Fibroblast of the aortic adventitia (primary cell): ENCODE results near the gene SPG11. TPM values are rescaled to one million over a fixed set of nuclear protein-coding genes. Genes with fewer than 3 reads are reported as not detected.

Experiments
- DNase-seq: peaks from one replicate; pipeline ENCODE4 v3.0.0-alpha.2; 2010; ENCODE audit warnings: low read depth
- H3K4me3 ChIP-seq: 2 replicates; pipeline ENCODE4 v1.5.1; 2011; ENCODE audit warnings: low read depth, mild to moderate bottlenecking, control low read depth, low read length, moderate library complexity
- total RNA-seq: library from RNA; depleted of rRNA; stranded (reverse); fragments of >200 nt; gene quantifications from 2 replicates; pipeline ENCODE4 v1.2.3, GENCODE V29; 2012; ENCODE audit warnings: low replicate concordance
- TF ChIP-seq, protein P1 (sequence below): IDR thresholded peaks from 2 replicates; pipeline ENCODE4 v1.5.1; 2011; ENCODE audit warnings: mild to moderate bottlenecking, low read length, control low read depth, inconsistent platforms; ENCODE audit not compliant: insufficient read depth

Gene SPG11
- total RNA-seq: 67.5 and 84.8 TPM in 2 replicates

DNA sequence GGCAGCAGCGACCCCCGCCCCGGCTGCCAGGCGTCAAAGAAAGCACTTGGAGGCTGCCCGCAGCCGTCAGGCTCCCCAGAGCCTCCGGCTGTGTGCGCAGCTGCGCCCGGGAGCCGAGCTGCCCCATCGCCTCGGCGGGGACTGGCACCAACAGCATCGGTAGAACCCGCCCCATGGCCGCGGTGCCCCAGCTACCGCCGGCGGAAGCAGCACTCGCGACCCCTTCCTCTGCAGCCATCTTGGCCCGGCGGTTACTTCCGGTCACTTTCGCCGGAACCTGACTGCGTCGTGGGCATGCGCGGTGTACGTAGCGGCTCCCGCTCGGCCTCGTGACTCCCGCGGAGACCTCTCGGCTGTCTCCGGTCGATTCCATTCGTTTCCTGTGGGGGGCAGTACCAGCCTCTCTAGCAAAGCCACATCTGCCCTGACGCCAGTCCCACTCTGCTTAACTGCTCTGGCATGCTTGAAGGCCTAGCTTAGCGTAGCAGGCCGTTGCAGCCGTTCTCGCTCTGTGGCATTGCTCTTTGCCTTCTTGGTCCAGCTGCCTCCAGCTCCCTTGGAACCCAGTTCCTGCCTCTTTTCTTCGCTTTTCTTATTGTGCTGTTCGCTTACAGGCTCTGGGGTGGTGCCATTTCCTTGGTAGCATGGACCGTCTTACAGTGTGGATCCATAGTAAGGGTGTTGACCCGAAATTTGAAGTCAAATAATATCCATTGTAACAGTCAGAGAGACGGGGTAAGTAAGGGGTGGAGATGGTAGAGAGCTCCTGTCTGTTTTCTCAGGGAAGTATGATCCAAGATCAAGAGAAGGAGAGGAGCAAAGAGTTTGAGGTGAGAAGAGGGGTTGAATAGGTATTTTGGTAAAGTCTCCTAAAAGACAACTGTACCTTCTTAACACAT is at the start of gene SPG11:
TSS of gene SPG11 (minus strand) at position 253 of the 899 bp plus-strand sequence. CDS start at position 238, 15 bp downstream.
- H3K4me3 ChIP-seq: peak within 1 kb of the TSS; percentile 90
- TF ChIP-seq, protein P1, sequence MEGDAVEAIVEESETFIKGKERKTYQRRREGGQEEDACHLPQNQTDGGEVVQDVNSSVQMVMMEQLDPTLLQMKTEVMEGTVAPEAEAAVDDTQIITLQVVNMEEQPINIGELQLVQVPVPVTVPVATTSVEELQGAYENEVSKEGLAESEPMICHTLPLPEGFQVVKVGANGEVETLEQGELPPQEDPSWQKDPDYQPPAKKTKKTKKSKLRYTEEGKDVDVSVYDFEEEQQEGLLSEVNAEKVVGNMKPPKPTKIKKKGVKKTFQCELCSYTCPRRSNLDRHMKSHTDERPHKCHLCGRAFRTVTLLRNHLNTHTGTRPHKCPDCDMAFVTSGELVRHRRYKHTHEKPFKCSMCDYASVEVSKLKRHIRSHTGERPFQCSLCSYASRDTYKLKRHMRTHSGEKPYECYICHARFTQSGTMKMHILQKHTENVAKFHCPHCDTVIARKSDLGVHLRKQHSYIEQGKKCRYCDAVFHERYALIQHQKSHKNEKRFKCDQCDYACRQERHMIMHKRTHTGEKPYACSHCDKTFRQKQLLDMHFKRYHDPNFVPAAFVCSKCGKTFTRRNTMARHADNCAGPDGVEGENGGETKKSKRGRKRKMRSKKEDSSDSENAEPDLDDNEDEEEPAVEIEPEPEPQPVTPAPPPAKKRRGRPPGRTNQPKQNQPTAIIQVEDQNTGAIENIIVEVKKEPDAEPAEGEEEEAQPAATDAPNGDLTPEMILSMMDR: peak; percentile 92

DNA sequence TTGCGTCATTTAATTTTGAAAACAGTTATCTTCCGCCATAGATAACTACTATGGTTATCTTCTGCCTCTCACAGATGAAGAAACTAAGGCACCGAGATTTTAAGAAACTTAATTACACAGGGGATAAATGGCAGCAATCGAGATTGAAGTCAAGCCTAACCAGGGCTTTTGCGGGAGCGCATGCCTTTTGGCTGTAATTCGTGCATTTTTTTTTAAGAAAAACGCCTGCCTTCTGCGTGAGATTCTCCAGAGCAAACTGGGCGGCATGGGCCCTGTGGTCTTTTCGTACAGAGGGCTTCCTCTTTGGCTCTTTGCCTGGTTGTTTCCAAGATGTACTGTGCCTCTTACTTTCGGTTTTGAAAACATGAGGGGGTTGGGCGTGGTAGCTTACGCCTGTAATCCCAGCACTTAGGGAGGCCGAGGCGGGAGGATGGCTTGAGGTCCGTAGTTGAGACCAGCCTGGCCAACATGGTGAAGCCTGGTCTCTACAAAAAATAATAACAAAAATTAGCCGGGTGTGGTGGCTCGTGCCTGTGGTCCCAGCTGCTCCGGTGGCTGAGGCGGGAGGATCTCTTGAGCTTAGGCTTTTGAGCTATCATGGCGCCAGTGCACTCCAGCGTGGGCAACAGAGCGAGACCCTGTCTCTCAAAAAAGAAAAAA is 49.0 kb upstream of the SPG11 start:
- TF ChIP-seq, protein P1: no peak
- peak; percentile 91 for DNase-seq
- H3K4me3 ChIP-seq: peak overlapping the region; percentile 100

More for the DNA sequence above, at the start of gene SPG11:
- peak; percentile 99 for DNase-seq

- DNase-seq: peak; percentile 38
- H3K4me3 ChIP-seq: peak overlapping the region; percentile 100
- TF ChIP-seq, protein P1: no peak
Observed at GRCh38 chr15:44711743-44712345, 48.4 kb upstream of the SPG11 start.

DNA sequence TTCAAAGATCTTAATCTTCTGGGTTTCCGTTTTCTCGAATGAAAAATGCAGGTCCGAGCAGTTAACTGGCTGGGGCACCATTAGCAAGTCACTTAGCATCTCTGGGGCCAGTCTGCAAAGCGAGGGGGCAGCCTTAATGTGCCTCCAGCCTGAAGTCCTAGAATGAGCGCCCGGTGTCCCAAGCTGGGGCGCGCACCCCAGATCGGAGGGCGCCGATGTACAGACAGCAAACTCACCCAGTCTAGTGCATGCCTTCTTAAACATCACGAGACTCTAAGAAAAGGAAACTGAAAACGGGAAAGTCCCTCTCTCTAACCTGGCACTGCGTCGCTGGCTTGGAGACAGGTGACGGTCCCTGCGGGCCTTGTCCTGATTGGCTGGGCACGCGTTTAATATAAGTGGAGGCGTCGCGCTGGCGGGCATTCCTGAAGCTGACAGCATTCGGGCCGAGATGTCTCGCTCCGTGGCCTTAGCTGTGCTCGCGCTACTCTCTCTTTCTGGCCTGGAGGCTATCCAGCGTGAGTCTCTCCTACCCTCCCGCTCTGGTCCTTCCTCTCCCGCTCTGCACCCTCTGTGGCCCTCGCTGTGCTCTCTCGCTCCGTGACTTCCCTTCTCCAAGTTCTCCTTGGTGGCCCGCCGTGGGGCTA is 47.8 kb upstream of the SPG11 start, which contains the start of the genes B2M and PATL2:
TSS of gene B2M (plus strand) at position 422 of the 647 bp plus-strand sequence. CDS start at position 452, 30 bp downstream.
TSS of gene PATL2 (minus strand) at position 228 of the 647 bp plus-strand sequence. CDS start 34,833 bp downstream, outside the sequence.
- peak; percentile 97 for DNase-seq
- H3K4me3 ChIP-seq: peak within 1 kb of the TSS; percentile 100
- TF ChIP-seq, protein P1: no peak

GRCh38 chr15:44710236-44711095 is 47.0 kb upstream of the SPG11 start:
- peak; percentile 52 for DNase-seq
- peak overlapping the region; percentile 100 for H3K4me3 ChIP-seq
- TF ChIP-seq, protein P1: peak; percentile 49
